Progenitor cell of endocrine pancreas (in vitro differentiated cells): Measurements from ENCODE around the gene ADGRL3. TPM values are rescaled to one million over a fixed set of nuclear protein-coding genes. Genes with fewer than 3 reads are reported as not detected.

ENCODE experiments used
- DNase-seq: peaks from one replicate; pipeline ENCODE4 v3.0.0; 2021; ENCODE audit warnings: low spot score; ENCODE audit not compliant: unreplicated experiment
- H3K27ac Mint-ChIP-seq: 2 replicates; pipeline ENCODE4 v1.8.0; 2021; ENCODE audit warnings: mild to moderate bottlenecking, moderate library complexity, mixed read lengths
- H3K27me3 Mint-ChIP-seq: 2 replicates; pipeline ENCODE4 v1.8.0; 2021; ENCODE audit warnings: mixed read lengths
- H3K36me3 Mint-ChIP-seq: 2 replicates; pipeline ENCODE4 v1.8.0; 2022; ENCODE audit warnings: mixed read lengths; ENCODE audit not compliant: insufficient read depth
- H3K4me1 Mint-ChIP-seq: 2 replicates; pipeline ENCODE4 v1.8.0; 2021; ENCODE audit warnings: low read depth, mixed read lengths
- H3K4me3 Mint-ChIP-seq: 2 replicates; pipeline ENCODE4 v1.8.0; 2021; ENCODE audit warnings: low read depth, mild to moderate bottlenecking, moderate library complexity, mixed read lengths
- H3K9me3 Mint-ChIP-seq: 2 replicates; pipeline ENCODE4 v1.8.0; 2021; ENCODE audit warnings: low read depth, mixed read lengths
- total RNA-seq: library from RNA; stranded (reverse); gene quantifications from 2 replicates; pipeline ENCODE4 v1.2.1, GENCODE V29; 2021
- TF ChIP-seq, protein P1 (sequence below): fragments of 200-600 bp; sonication (generic); IDR thresholded peaks from one replicate; pipeline ENCODE4 v1.5.0; 2021; ENCODE audit warnings: antibody characterized with exemption, mild to moderate bottlenecking; ENCODE audit not compliant: unreplicated experiment

Gene ADGRL3
- total RNA-seq, 1 donor from 2014 or later = 5.6 TPM

DNA sequence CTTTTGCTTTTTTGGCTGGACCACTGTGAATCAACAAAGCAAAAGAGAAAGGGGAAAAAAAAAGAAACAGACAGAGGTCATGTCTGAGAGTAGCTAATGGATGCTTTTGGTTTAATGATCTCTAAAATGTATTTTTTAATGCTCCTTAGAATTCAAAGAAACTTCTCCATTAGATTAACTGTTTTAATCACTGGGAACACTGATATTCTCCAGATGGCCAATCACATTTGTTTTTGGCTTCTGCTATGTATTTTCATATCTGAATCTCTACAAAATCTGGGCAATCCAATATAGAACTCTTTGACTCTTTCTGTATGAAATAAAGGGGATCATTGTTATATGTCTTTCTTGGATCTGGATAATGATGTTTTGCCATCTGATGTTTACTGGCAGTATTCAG is 278.2 kb downstream of the ADGRL3 start:
- H3K27me3 Mint-ChIP-seq = no peaks in the 10 kb centered on the region
- no peak overlapping the region for H3K27ac Mint-ChIP-seq
- TF ChIP-seq, protein P1, sequence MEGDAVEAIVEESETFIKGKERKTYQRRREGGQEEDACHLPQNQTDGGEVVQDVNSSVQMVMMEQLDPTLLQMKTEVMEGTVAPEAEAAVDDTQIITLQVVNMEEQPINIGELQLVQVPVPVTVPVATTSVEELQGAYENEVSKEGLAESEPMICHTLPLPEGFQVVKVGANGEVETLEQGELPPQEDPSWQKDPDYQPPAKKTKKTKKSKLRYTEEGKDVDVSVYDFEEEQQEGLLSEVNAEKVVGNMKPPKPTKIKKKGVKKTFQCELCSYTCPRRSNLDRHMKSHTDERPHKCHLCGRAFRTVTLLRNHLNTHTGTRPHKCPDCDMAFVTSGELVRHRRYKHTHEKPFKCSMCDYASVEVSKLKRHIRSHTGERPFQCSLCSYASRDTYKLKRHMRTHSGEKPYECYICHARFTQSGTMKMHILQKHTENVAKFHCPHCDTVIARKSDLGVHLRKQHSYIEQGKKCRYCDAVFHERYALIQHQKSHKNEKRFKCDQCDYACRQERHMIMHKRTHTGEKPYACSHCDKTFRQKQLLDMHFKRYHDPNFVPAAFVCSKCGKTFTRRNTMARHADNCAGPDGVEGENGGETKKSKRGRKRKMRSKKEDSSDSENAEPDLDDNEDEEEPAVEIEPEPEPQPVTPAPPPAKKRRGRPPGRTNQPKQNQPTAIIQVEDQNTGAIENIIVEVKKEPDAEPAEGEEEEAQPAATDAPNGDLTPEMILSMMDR = no peak
- no peak overlapping the region for H3K4me3 Mint-ChIP-seq
- DNase-seq = no peak
- peaks cover 4% of the 10 kb centered on the region for H3K4me1 Mint-ChIP-seq
- no peaks in the 10 kb centered on the region for H3K9me3 Mint-ChIP-seq
- H3K36me3 Mint-ChIP-seq = no peaks in the 10 kb centered on the region

DNA sequence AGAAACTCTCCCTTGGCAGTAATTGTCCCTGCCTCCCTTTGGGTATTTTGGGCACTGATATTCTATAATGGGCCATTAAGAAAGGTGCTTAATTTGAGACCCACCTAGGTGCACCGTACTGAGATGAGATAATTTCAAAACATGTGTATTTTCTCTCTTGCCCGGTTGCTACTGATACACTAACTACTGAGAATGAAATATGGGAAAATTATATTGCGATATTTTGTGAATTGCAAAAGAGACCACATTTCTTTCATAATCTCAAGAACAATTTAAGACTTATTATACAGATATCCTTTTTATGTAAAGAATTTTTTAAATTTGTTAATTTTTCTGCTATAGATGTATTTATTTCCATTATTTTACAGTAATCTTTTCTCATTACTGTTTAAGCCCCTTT is 284.9 kb downstream of the ADGRL3 start:
- Mint-ChIP-seq H3K4me1 (no peaks in the 10 kb centered on the region), H3K9me3 (no peaks in the 10 kb centered on the region), H3K27me3 (no peaks in the 10 kb centered on the region), H3K27ac (no peak overlapping the region), H3K4me3 (no peak overlapping the region), H3K36me3 (no peaks in the 10 kb centered on the region)
- TF ChIP-seq, protein P1 = no peak
- no peak for DNase-seq

DNA sequence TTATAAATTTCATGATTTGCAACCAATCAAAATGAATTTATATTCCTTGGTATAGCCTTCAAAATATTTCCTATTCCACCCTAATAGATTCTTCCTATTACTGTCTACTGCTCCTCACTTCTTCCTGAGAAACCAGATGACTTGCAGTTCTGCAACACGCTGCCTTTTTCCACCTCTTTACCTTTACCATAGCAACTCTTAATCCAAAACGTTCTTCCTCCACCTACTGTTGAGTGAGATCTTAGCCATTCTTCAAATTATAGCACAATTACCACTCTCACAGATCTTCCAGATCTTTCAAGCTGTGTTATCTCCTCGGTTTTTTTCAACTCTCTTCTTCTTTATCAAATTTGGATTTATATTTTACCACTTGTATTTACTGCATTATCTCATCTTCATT is 289.8 kb downstream of the ADGRL3 start:
- no peaks in the 10 kb centered on the region for H3K36me3 Mint-ChIP-seq
- no peak for DNase-seq
- no peak overlapping the region for H3K27ac Mint-ChIP-seq
- H3K27me3 Mint-ChIP-seq = no peaks in the 10 kb centered on the region
- H3K4me1 Mint-ChIP-seq = no peaks in the 10 kb centered on the region
- H3K4me3 Mint-ChIP-seq = no peak overlapping the region
- TF ChIP-seq, protein P1 = no peak
- H3K9me3 Mint-ChIP-seq = no peaks in the 10 kb centered on the region

GRCh38 chr4:61493041-61493440 is 292.9 kb downstream of the ADGRL3 start:
- Mint-ChIP-seq H3K4me3 (no peak overlapping the region), H3K4me1 (no peaks in the 10 kb centered on the region), H3K9me3 (no peaks in the 10 kb centered on the region), H3K27me3 (no peaks in the 10 kb centered on the region), H3K27ac (no peak overlapping the region), H3K36me3 (no peaks in the 10 kb centered on the region)
- DNase-seq = no peak
- TF ChIP-seq, protein P1 = no peak

DNA sequence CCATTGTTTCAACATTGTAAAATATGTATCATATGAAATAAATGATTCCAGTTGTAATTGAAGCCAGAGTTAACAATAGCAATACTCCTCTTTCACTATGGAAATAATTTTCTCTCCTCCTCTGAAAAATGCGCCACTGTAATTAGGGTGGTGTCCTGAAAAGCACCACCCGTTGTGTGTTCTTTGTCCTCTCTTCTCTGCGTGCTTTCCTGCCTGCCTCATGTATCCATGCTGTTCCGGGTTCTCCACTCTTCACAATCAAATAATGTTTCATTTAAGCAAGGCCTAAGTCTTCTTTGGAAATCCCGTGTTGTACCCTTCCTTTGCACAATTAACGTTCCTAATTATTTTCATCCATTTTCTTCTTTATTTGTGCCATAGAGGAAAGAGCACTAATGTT is 293.3 kb downstream of the ADGRL3 start:
- TF ChIP-seq, protein P1 = no peak
- H3K27me3 Mint-ChIP-seq = no peaks in the 10 kb centered on the region
- no peaks in the 10 kb centered on the region for H3K36me3 Mint-ChIP-seq
- H3K4me3 Mint-ChIP-seq = no peak overlapping the region
- no peak overlapping the region for H3K27ac Mint-ChIP-seq
- no peaks in the 10 kb centered on the region for H3K4me1 Mint-ChIP-seq
- DNase-seq = no peak
- H3K9me3 Mint-ChIP-seq = no peaks in the 10 kb centered on the region
